PC-3 (cell line): Measurements from ENCODE around the gene SLC45A3. TPM values are rescaled to one million over a fixed set of nuclear protein-coding genes. Genes with fewer than 3 reads are reported as not detected.

Experiments used
- ATAC-seq: fragments of 200-7000 bp; cut with Tn5 transposase; 2 replicates; pipeline ENCODE4 v1.9.1; 2020; ENCODE audit warnings: mild to moderate bottlenecking, moderate library complexity
- BruUV-seq: library from RNA; stranded (reverse); fragments of 400-500 nt; replicated peaks from 2 replicates; lab custom pipeline; 2021; lab: Mats Ljungman, UMichigan
- CTCF ChIA-PET: fragments of 300-600 bp; sonication (Branson Sonifier 250); formaldehyde crosslinking; loops from one replicate; lab custom pipeline; 2022; ENCODE audit warnings: antibody characterized with exemption; lab: Charles Lee
- POLR2A ChIA-PET: fragments of 300-600 bp; sonication (Branson Sonifier 250); formaldehyde crosslinking; loops from one replicate; lab custom pipeline; 2022; ENCODE audit warnings: antibody characterized with exemption; ENCODE audit not compliant: unreplicated experiment; lab: Charles Lee
- DNase-seq: peaks from one replicate; pipeline ENCODE4 v3.0.0-alpha.2; 2015
- H2AFZ ChIP-seq: fragments of 300-600 bp; sonication (generic); 2 replicates; pipeline ENCODE4 v1.6.0; 2016; ENCODE audit warnings: antibody characterized with exemption, low read length
- H3F3A ChIP-seq: fragments of 300-600 bp; sonication (generic); one replicate; pipeline ENCODE4 v1.6.0; 2017; ENCODE audit warnings: antibody characterized with exemption, low read length, control low read depth, mild to moderate bottlenecking; ENCODE audit not compliant: unreplicated experiment
- H3K27ac ChIP-seq: fragments of 300-600 bp; sonication (generic); 2 replicates; pipeline ENCODE4 v1.5.1; 2016; ENCODE audit warnings: mild to moderate bottlenecking, low read length
- H3K27me3 ChIP-seq: fragments of 300-600 bp; sonication (generic); 2 replicates; pipeline ENCODE4 v1.6.1; 2016; ENCODE audit warnings: low read length, mixed read lengths
- H3K36me3 ChIP-seq: fragments of 300-600 bp; sonication (generic); 2 replicates; pipeline ENCODE4 v1.6.1; 2016; ENCODE audit warnings: low read depth, mixed run types, low read length, mixed read lengths
- H3K4me1 ChIP-seq: fragments of 300-600 bp; sonication (generic); 2 replicates; pipeline ENCODE4 v1.5.1; 2016; ENCODE audit warnings: low read length; ENCODE audit not compliant: insufficient read depth
- H3K4me2 ChIP-seq: fragments of 300-600 bp; sonication (generic); 2 replicates; pipeline ENCODE4 v1.6.0; 2016; ENCODE audit warnings: low read length
- H3K4me3 ChIP-seq: fragments of 300-600 bp; sonication (generic); 2 replicates; pipeline ENCODE4 v1.5.1; 2016; ENCODE audit warnings: mild to moderate bottlenecking, low read length, mixed read lengths
- H3K79me2 ChIP-seq: fragments of 300-600 bp; sonication (generic); 2 replicates; pipeline ENCODE4 v1.6.1; 2017; ENCODE audit warnings: low read length, mixed read lengths
- H3K9ac ChIP-seq: fragments of 300-600 bp; sonication (generic); 2 replicates; pipeline ENCODE4 v1.6.0; 2016; ENCODE audit warnings: mild to moderate bottlenecking, low read length
- H3K9me2 ChIP-seq: fragments of 300-600 bp; sonication (generic); replicated peaks from 2 replicates; pipeline ENCODE4 v1.6.1; 2016; ENCODE audit warnings: mixed run types, low read length, mixed read lengths
- H3K9me3 ChIP-seq: fragments of 300-600 bp; sonication (generic); 2 replicates; pipeline ENCODE4 v1.6.1; 2016; ENCODE audit warnings: low read length, mixed read lengths
- H4K20me1 ChIP-seq: fragments of 300-600 bp; sonication (generic); 2 replicates; pipeline ENCODE4 v1.6.1; 2016; ENCODE audit warnings: low read length, mixed read lengths
- CTCF ChIP-seq: fragments of 300-600 bp; sonication (generic); conservative IDR thresholded peaks from 2 replicates; pipeline ENCODE4 v1.5.1; 2017; ENCODE audit warnings: antibody characterized with exemption, low read depth, mild to moderate bottlenecking, low read length
- EZH2 ChIP-seq: fragments of 300-600 bp; sonication (generic); IDR thresholded peaks from one replicate; pipeline ENCODE4 v1.6.1; 2017; ENCODE audit warnings: antibody characterized with exemption, mild to moderate bottlenecking, low read length; ENCODE audit not compliant: unreplicated experiment
- EZH2phosphoT487 ChIP-seq: fragments of 300-600 bp; sonication (generic); IDR thresholded peaks from 2 replicates; pipeline ENCODE4 v1.6.1; 2018; ENCODE audit warnings: mild to moderate bottlenecking, antibody characterized with exemption, low read length, borderline replicate concordance
- intact Hi-C: fragments of 100-400 bp; cut with micrococcal nuclease; formaldehyde crosslinking; loops from 2 replicates; pipeline ENCODE4 v1.9.0; 2023
- total RNA-seq: library from RNA; depleted of rRNA; stranded (reverse); fragments of >200 nt; gene quantifications from 2 replicates; pipeline ENCODE4 v1.2.3, GENCODE V29; 2014

The SLC45A3 gene
- total RNA-seq, 1 experiment from 2014 or later = 33.2 TPM

- intact Hi-C loops = no loop called here
- POLR2A ChIA-PET = no interaction called here
- no TSS peak for BruUV-seq
- H4K20me1 ChIP-seq = peaks cover 12% of the 10 kb centered on the region
- CTCF ChIA-PET = no interaction called here
- H2AFZ ChIP-seq = no peak overlapping the region
- TF ChIP-seq EZH2 = no peak
- TF ChIP-seq CTCF = no peak
- no peak for TF ChIP-seq EZH2phosphoT487
- peaks cover 10% of the 10 kb centered on the region; the same call in 1 of the 2 replicates for H3K36me3 ChIP-seq
- H3K4me1 ChIP-seq = peaks cover 8% of the 10 kb centered on the region
- no peak overlapping the region for H3K9ac ChIP-seq
- H3K9me2 ChIP-seq = no peaks in the 10 kb centered on the region
- ATAC-seq (no peak), DNase-seq (no peak)
- no peaks in the 10 kb centered on the region for H3K27me3 ChIP-seq
- no peak overlapping the region for H3K27ac ChIP-seq
- H3K4me3 ChIP-seq = no peak overlapping the region
- H3K9me3 ChIP-seq = no peaks in the 10 kb centered on the region
- peaks cover 81% of the 10 kb centered on the region for H3K79me2 ChIP-seq
- no peak overlapping the region for H3K4me2 ChIP-seq
- H3F3A ChIP-seq = no peaks in the 10 kb centered on the region
Measured at GRCh38 chr1:205626216-205626615, 54.1 kb downstream of the SLC45A3 start.

DNA sequence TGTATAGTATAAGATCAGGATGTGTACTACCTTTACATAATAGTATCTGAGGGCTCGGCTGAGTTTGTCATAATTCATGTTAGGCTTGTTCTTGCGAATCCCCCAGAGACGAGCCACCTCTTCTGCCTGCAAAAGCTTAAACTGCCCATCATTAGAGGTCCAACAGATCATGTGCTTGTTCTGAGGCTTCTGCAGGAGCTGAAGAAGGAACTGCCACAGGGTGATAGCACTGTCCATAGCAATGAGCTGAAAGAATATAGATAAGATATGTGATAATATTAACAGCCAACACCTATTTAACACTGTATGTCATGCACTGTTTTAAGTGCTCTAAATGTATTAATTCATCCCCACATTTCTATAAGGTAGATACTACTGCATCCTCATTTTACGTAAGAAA lies 56.7 kb downstream of the SLC45A3 start:
- TF ChIP-seq CTCF = no peak
- no peak for TF ChIP-seq EZH2phosphoT487
- TF ChIP-seq EZH2 = no peak
- intact Hi-C loops = no loop called here
- POLR2A ChIA-PET = no interaction called here
- H3K4me2 ChIP-seq = no peak overlapping the region
- CTCF ChIA-PET = no interaction called here
- H3K79me2 ChIP-seq = peaks cover 57% of the 10 kb centered on the region
- BruUV-seq = no TSS peak
- no peaks in the 10 kb centered on the region for H3K9me2 ChIP-seq
- H3F3A ChIP-seq = no peaks in the 10 kb centered on the region
- no peak overlapping the region for H3K4me3 ChIP-seq
- H3K27ac ChIP-seq = no peak overlapping the region
- no peaks in the 10 kb centered on the region for H3K27me3 ChIP-seq
- peaks cover 25% of the 10 kb centered on the region for H3K36me3 ChIP-seq
- no peak overlapping the region for H3K9ac ChIP-seq
- H4K20me1 ChIP-seq = peaks cover 6% of the 10 kb centered on the region; the same call in 1 of the 2 replicates
- H3K9me3 ChIP-seq = no peaks in the 10 kb centered on the region
- H2AFZ ChIP-seq = no peak overlapping the region
- no peaks in the 10 kb centered on the region for H3K4me1 ChIP-seq
- DNase-seq = no peak
- ATAC-seq = no peak

- Histone ChIP-seq H3K4me2 (no peak overlapping the region), H2AFZ (no peak overlapping the region), H4K20me1 (no peaks in the 10 kb centered on the region), H3K4me3 (no peak overlapping the region), H3K4me1 (no peaks in the 10 kb centered on the region), H3K9me3 (no peaks in the 10 kb centered on the region), H3K79me2 (peaks cover 25% of the 10 kb centered on the region), H3K9ac (no peak overlapping the region), H3K36me3 (peaks cover 50% of the 10 kb centered on the region), H3F3A (no peaks in the 10 kb centered on the region), H3K27me3 (no peaks in the 10 kb centered on the region), H3K27ac (no peak overlapping the region), H3K9me2 (no peaks in the 10 kb centered on the region)
- CTCF ChIA-PET = no interaction called here
- TF ChIP-seq EZH2phosphoT487 = no peak
- no peak for TF ChIP-seq CTCF
- TF ChIP-seq EZH2 = no peak
- intact Hi-C loops = no loop called here
- TSS peak; percentile 38 for BruUV-seq
- no peak for DNase-seq
- no peak for ATAC-seq
- POLR2A ChIA-PET = interaction anchor here (0.7 kb wide), 1 partner anchor 44 kb away, joined by 7 read pairs; no protein-coding TSS in a partner anchor
Measured at GRCh38 chr1:205620269-205620668, 60.0 kb downstream of the SLC45A3 start.
